Measurements from ENCODE around the gene UGT1A7. TPM values are rescaled to one million over a fixed set of nuclear protein-coding genes. Genes with fewer than 3 reads are reported as not detected.

UGT1A7 gene
- total RNA-seq, 1 experiment from 2014 or later = not detected

GRCh38 chr2:233799087-233799665 is 117.5 kb downstream of the UGT1A7 start:
- DNase-seq (ENCODE audit: low read depth) = no peak

- no peak for DNase-seq (ENCODE audit: low read depth)
These were observed 118.0 kb downstream of the UGT1A7 start for GRCh38 chr2:233799716-233800115.

- no peak for DNase-seq (ENCODE audit: low read depth)
These were observed 118.5 kb downstream of the UGT1A7 start for GRCh38 chr2:233800208-233800607.

- DNase-seq (ENCODE audit: low read depth) = peak; percentile 69
These were observed 119.8 kb downstream of the UGT1A7 start for GRCh38 chr2:233801357-233802131.

- DNase-seq (ENCODE audit: low read depth) = no peak
These were observed 120.6 kb downstream of the UGT1A7 start for GRCh38 chr2:233802132-233802815.

GRCh38 chr2:233803292-233803911 is 121.7 kb downstream of the UGT1A7 start:
- no peak for DNase-seq (ENCODE audit: low read depth)

- DNase-seq (ENCODE audit: low read depth) = no peak
These were observed 122.3 kb downstream of the UGT1A7 start for GRCh38 chr2:233803994-233804393.

GRCh38 chr2:233807215-233807865 is 125.6 kb downstream of the UGT1A7 start:
- no peak for DNase-seq (ENCODE audit: low read depth)

GRCh38 chr2:233807966-233808935 is 126.5 kb downstream of the UGT1A7 start:
- no peak for DNase-seq (ENCODE audit: low read depth)

- DNase-seq (ENCODE audit: low read depth) = no peak
These were observed 128.7 kb downstream of the UGT1A7 start for GRCh38 chr2:233810385-233810784.

- no peak for DNase-seq (ENCODE audit: low read depth)
These were observed 129.4 kb downstream of the UGT1A7 start for GRCh38 chr2:233811087-233811486.

GRCh38 chr2:233811732-233812131 is 130.0 kb downstream of the UGT1A7 start:
- no peak for DNase-seq (ENCODE audit: low read depth)

GRCh38 chr2:233813236-233814055 is 131.7 kb downstream of the UGT1A7 start:
- DNase-seq (ENCODE audit: low read depth) = no peak

- DNase-seq (ENCODE audit: low read depth) = no peak
These were observed 132.5 kb downstream of the UGT1A7 start for GRCh38 chr2:233814056-233814835.

- DNase-seq (ENCODE audit: low read depth) = no peak
These were observed 134.2 kb downstream of the UGT1A7 start for GRCh38 chr2:233815861-233816260.

- no peak for DNase-seq (ENCODE audit: low read depth)
These were observed 134.6 kb downstream of the UGT1A7 start for GRCh38 chr2:233816334-233816733.

GRCh38 chr2:233816771-233817170 is 135.1 kb downstream of the UGT1A7 start:
- DNase-seq (ENCODE audit: low read depth) = no peak

- DNase-seq (ENCODE audit: low read depth) = no peak
These were observed 135.7 kb downstream of the UGT1A7 start for GRCh38 chr2:233817361-233817911.

Measured in M059J (cell line).